Measurements from ENCODE around the gene CERS6.

DNA sequence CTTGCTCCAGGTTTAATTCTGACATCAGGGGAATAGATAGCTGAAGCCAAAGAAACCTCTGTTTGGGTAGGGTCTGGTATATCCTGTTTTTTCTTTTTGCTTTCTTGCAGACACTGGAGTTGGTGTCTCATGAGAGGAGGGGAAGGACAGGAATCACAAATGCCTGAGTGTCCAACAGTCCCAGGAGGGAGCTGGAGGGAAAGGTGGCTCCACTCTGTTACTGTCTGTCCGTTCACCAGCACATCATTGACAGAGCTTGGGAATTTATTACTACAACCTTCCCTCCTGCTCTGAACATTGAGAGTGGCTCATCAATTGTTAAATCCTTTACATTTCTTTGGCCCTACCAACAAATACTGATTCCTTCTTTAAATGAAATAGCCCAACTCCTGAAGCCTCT lies 194.1 kb downstream of the CERS6 start:
- TF ChIP-seq CTCF (IDR thresholded peaks at IDR 0.05) (no peak), POLR2A (IDR thresholded peaks at IDR 0.05) (no peak)

Measured in body of pancreas (tissue), 4 donors.